A549 treated with AZD9567 at 1 μM for 4 hours (cell line): ENCODE data around the gene TRIM74. TPM values are rescaled to one million over a fixed set of nuclear protein-coding genes. Genes with fewer than 3 reads are reported as not detected.

ENCODE experiments used
- total RNA-seq: library from RNA; stranded (reverse); fragments of 200-300 nt; extraction: Qiagen RNA extraction; gene quantifications from 5 replicates; pipeline ENCODE4 v1.2.3, GENCODE V29; 2022; ENCODE audit not compliant: insufficient read depth

Gene TRIM74
- total RNA-seq: 0.50 to 0.68 TPM (median 0.61 TPM) in 4 of 5 replicates, not detected in the other

GRCh38 chr7:72968980-72969516 lies at the start of gene TRIM74:
Gene TRIM74, minus strand, starts transcription at chr7:72969466. Its CDS starts 3,309 bp downstream, at chr7:72966157.

GRCh38 chr7:72924733-72925545 lies 44.3 kb downstream of the TRIM74 start, which contains the start of gene POM121:
Gene POM121, plus strand, starts transcription at chr7:72925095. Its CDS starts 27 bp downstream, at chr7:72925122.

Other genes with a start within 250 kb of the TRIM74 start
- gene TYW1B, start 141.3 kb downstream of the TRIM74 start, total RNA-seq: 3.0 to 6.2 TPM (median 3.2 TPM) in 5 replicates
- 40.1 to 42.9 TPM (median 41.6 TPM) in 5 replicates for gene POM121, start 44.4 kb downstream of the TRIM74 start, total RNA-seq
- not detected in 5 replicates for gene SPDYE8, start 60.3 kb upstream of the TRIM74 start, total RNA-seq
- gene SPDYE11, start 88.4 kb upstream of the TRIM74 start, total RNA-seq: not detected in 5 replicates
- not detected in 5 replicates for gene SPDYE9, start 116.6 kb upstream of the TRIM74 start, total RNA-seq